GM12874 (cell line): ENCODE measurements around the gene GNA12.

ENCODE experiments used
- CTCF ChIP-seq: IDR thresholded peaks from 2 replicates; pipeline ENCODE4 v1.5.1; 2011; ENCODE audit warnings: low read depth, mild to moderate bottlenecking, control low read depth, low read length, moderate library complexity; ENCODE audit not compliant: insufficient read depth

The GNA12 gene

GRCh38 chr7:2681929-2682799 is 161.9 kb downstream of the GNA12 start:
- no peak for TF ChIP-seq CTCF

DNA sequence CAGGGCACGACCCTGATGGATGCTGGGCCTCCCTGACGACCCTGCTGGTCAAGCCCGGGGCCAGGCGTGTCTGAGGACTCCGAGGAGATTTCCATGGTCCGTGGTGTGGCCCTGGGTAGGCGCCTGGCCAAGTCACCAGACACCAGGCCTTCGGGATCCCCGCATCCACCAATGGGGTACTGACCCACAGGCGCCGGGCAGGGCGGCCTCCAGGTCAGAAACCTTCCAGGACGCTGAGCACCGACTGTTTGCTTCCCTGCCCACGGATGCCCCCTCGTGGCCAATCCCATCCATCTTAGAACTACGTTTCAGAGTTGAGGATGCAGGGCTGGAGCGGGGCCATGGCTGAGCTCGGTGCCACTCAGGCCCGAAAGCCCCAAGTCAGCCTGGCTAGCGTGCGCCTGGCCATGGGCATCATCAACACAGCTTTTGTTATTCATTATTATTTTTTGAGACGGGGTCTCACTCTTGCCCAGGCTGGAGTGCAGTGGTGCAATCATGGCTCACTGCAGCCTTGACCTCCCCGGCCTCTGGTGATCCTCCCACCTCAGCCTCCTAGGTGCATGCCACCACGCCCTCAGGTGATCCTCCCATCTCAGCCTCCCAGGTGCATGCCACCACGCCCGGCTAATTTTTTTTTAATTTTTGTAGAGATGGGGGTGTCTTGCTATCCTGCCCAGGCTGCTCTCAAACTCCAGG is 163.2 kb downstream of the GNA12 start:
- peak; percentile 71 for TF ChIP-seq CTCF

GRCh38 chr7:2680256-2680655 is 163.9 kb downstream of the GNA12 start:
- TF ChIP-seq CTCF = no peak
